NCI-H187 (cell line): Measurements from ENCODE around the gene PLAC8.
"Not testable (repeated sequence)": the region's sequence is repeated elsewhere in the genome, so short reads cannot be mapped to it uniquely, and the experiment has no call there.

ENCODE experiments used
- DNase-seq, 2 experiments: peaks; one replicate each; lab custom pipeline; 2025; lab: John Stamatoyannopoulos, UW

PLAC8 gene

GRCh38 chr4:83067058-83067639 lies 47.4 kb downstream of the PLAC8 start:
- no peak for DNase-seq

GRCh38 chr4:83065266-83065665 lies 49.3 kb downstream of the PLAC8 start:
- no peak for DNase-seq

- DNase-seq = no peak
Observed at GRCh38 chr4:83062739-83063138, 51.8 kb downstream of the PLAC8 start.

DNA sequence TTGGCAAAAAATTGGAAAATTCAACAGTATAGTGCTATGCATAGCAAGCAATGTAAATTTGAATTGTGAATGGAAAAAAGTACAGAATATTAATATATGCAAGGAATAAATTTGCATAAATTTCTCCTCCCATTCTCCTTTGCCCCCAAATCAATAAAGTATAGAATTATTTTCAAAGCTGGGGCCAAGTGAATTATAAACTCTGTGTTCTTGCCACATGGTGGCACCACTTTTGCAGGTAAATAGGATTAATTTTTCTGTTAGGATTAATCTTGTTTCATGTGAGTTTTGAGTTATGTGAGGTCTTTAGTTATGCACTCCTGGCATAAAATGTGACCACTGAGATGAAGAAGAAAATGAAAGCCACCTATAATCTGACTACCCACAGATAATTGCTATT lies 59.6 kb downstream of the PLAC8 start:
- no peak for DNase-seq

DNA sequence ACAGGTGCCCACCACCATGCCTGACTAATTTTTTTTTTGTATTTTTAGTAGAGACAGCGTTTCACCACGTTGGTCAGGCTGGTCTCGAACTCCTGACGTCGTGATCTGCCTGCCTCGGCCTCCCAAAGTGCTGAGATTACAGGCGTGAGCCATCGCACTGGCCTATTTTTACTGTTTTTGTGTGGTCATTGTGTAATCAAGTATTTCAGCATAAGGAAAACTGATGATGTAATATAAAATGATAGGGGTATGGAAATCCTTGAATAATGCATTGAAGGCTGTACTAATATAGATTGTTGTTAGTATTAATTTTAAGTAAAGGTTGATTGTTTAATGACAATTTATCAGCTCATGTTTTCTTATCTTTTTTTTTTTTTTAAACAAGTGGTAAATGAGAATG lies 65.7 kb downstream of the PLAC8 start:
- not testable (repeated sequence) for DNase-seq

GRCh38 chr4:83046693-83047473 lies 67.6 kb downstream of the PLAC8 start:
- DNase-seq = no peak

- DNase-seq = no peak
Observed at GRCh38 chr4:83043801-83044407, 70.6 kb downstream of the PLAC8 start.

DNA sequence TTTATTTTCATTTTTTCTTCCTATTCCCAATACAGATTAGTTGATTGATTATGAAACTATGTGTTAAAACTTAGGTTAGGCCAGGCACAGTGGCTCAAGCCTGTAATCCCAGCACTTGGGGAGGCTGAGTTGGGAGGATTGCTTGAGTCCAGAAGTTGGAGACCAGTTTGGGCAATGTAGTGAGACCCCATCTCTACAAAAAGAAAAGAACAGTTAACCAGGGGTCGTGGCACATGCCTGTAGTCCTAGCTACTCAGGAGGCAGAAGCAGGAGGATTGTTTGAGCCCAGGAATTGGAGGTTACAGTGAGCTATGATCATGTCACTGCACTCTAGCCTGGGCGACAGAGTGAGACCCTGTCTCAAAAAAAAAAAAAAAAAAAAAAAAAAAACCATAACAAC lies 71.4 kb downstream of the PLAC8 start:
- not testable (repeated sequence) for DNase-seq

GRCh38 chr4:83040269-83040668 lies 74.3 kb downstream of the PLAC8 start:
- DNase-seq = no peak
